Testis (tissue), 2 donors: ENCODE results near the gene KLB.

Source experiments
- POLR2A ChIP-seq: fragments of 450-650 bp; IDR thresholded peaks from one replicate; pipeline ENCODE4 v1.6.1; 2017; ENCODE audit warnings: antibody characterized with exemption, mild to moderate bottlenecking, moderate library complexity
- TF ChIP-seq, protein P1 (sequence below), 3 experiments: fragments of 450-650 bp in 2 of 3; fragments of 200-600 bp in 1 of 3; sonication (generic) in 1 of 3; IDR thresholded peaks; one replicate each; pipeline ENCODE4 v1.5.1; 2016 to 2019; ENCODE audit warnings: antibody characterized with exemption in 3 of 3, mild to moderate bottlenecking in 2 of 3, moderate library complexity in 1 of 3

DNA sequence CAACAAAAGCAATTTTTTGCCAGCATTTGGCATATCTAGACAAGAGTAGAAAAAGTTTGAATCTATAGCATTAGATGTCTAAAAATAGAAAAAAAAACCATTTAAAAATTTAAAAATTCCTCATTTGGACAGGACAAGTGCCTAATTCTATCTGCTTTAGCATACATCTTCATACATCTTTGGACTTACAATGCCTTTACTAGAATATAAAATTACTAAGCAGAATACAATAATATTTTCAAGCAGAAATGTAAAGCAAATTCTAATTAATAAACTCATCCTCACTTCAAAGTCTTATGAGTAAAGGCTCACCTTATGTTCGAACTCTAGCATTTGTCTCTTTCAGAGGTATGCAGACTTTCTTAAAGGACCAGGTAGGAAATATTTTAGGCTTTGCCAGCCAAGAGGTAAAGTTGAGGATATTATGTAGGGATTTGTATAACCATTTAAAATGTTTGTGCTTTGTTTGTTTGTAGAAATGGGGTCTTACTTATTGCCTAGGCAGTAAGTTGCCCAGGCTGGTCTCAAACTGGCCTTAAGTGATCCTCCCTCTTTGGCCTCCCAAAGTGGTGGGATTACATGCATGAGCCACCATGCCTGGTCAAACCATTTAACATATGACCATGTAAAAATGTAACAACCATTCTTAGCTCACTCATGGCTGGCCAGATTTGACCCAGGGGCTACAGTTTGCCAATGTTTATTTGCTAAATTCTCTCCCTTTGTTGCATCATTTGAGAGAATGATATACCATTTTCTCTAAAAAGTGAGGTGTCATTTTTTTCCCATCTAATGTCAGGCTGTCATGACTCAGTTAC is 91.4 kb downstream of the KLB start:
- TF ChIP-seq, protein P1, sequence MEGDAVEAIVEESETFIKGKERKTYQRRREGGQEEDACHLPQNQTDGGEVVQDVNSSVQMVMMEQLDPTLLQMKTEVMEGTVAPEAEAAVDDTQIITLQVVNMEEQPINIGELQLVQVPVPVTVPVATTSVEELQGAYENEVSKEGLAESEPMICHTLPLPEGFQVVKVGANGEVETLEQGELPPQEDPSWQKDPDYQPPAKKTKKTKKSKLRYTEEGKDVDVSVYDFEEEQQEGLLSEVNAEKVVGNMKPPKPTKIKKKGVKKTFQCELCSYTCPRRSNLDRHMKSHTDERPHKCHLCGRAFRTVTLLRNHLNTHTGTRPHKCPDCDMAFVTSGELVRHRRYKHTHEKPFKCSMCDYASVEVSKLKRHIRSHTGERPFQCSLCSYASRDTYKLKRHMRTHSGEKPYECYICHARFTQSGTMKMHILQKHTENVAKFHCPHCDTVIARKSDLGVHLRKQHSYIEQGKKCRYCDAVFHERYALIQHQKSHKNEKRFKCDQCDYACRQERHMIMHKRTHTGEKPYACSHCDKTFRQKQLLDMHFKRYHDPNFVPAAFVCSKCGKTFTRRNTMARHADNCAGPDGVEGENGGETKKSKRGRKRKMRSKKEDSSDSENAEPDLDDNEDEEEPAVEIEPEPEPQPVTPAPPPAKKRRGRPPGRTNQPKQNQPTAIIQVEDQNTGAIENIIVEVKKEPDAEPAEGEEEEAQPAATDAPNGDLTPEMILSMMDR (IDR thresholded peaks at IDR 0.05), result no peak
- TF ChIP-seq POLR2A, result no peak
